ENCODE results near the gene MAMDC4. TPM values are rescaled to one million over a fixed set of nuclear protein-coding genes. Genes with fewer than 3 reads are reported as not detected.

The MAMDC4 gene
- total and polyA plus RNA-seq, 8 donors = 1.1 to 317 (median 4.5) TPM

GRCh38 chr9:136844761-136845464 is 7.2 kb upstream of the MAMDC4 start:
- peaks cover 0 to 9% (median 7%) of the 10 kb centered on the region in 4 donors for H3K36me3 ChIP-seq
- whole genome bisulfite sequencing, 5 donors = 9 to 19% (median 11%) methylated on average over 20 to 88 of the region's 88 CpGs
- peaks cover 64 to 89% (median 87%) of the 10 kb centered on the region in 4 donors for H3K4me1 ChIP-seq
- TF ChIP-seq POLR2A (IDR thresholded peaks at IDR 0.05) (no peak), CTCF (IDR thresholded peaks at IDR 0.05) (no peak), EP300 (IDR thresholded peaks at IDR 0.05) (no peak)
- H3K4me3 ChIP-seq = no peak overlapping the region
- intact Hi-C loops (cut with DNase I; ENCODE audit: low total_unique reads) = no loop called here
- no peak for DNase-seq
- no peaks in the 10 kb centered on the region for H3K9me3 ChIP-seq
- peaks cover 12 to 62% (median 41%) of the 10 kb centered on the region in 3 donors for H3K27me3 ChIP-seq
- H3K27ac ChIP-seq = no peak overlapping the region

- no peaks in the 10 kb centered on the region for H3K9me3 ChIP-seq
- intact Hi-C loops (cut with DNase I; ENCODE audit: low total_unique reads) = no loop called here
- no peak for TF ChIP-seq EP300 (IDR thresholded peaks at IDR 0.05)
- no peak for TF ChIP-seq CTCF (IDR thresholded peaks at IDR 0.05)
- no peak for TF ChIP-seq POLR2AphosphoS5 (IDR thresholded peaks at IDR 0.05)
- TF ChIP-seq POLR2A (IDR thresholded peaks at IDR 0.05) = no peak
- 16 to 26% (median 21%) methylated on average over 18 to 102 of the region's 102 CpGs for WGBS, 5 donors
- no peak overlapping the region for H3K4me3 ChIP-seq
- DNase-seq = no peak
- peaks cover 12 to 62% (median 41%) of the 10 kb centered on the region in 3 donors for H3K27me3 ChIP-seq
- H3K36me3 ChIP-seq = peaks cover 0 to 4% (median 3%) of the 10 kb centered on the region in 4 donors
- H3K4me1 ChIP-seq = peaks cover 71 to 89% (median 88%) of the 10 kb centered on the region in 4 donors
- H3K27ac ChIP-seq = no peak overlapping the region
Measured at GRCh38 chr9:136845465-136846260, 6.5 kb upstream of the MAMDC4 start.

- Histone ChIP-seq H3K27me3 (peaks cover 12 to 62% (median 41%) of the 10 kb centered on the region in 3 donors), H3K27ac (no peak overlapping the region), H3K36me3 (peaks cover 6 to 12% (median 10%) of the 10 kb centered on the region in 4 donors), H3K9me3 (no peaks in the 10 kb centered on the region), H3K4me3 (peak overlapping the region; percentile 55 to 85 (median 61)), H3K4me1 (peaks cover 63 to 89% (median 87%) of the 10 kb centered on the region in 4 donors)
- TF ChIP-seq POLR2A (IDR thresholded peaks at IDR 0.05) (no peak), EP300 (IDR thresholded peaks at IDR 0.05) (no peak), POLR2AphosphoS5 (IDR thresholded peaks at IDR 0.05) (no peak), CTCF (IDR thresholded peaks at IDR 0.05) (no peak)
- WGBS, 5 donors = 4 to 7% (median 5%) methylated on average over 11 to 98 of the region's 98 CpGs
- intact Hi-C loops (cut with DNase I; ENCODE audit: low total_unique reads) = no loop called here
- DNase-seq = no peak
Measured at GRCh38 chr9:136846376-136847087, 5.6 kb upstream of the MAMDC4 start.
